Heart left ventricle (tissue), 13 donors: ENCODE data around the gene CXCR5.

Experiments used
- POLR2A ChIP-seq, 2 donors: fragments of 450-650 bp; IDR thresholded peaks; one replicate each; pipeline ENCODE4 v1.6.1; 2017; ENCODE audit warnings: antibody characterized with exemption in 2 of 2, mild to moderate bottlenecking in 2 of 2, moderate library complexity in 2 of 2
- TF ChIP-seq, protein P1 (sequence below), 12 donors: fragments of 200-600 bp; sonication (generic) in 4 of 12; IDR thresholded peaks; one replicate each; pipeline versions ENCODE4 v1.5.0 to v1.8.0; 2018 to 2022; ENCODE audit warnings: antibody characterized with exemption in 12 of 12, mild to moderate bottlenecking in 5 of 12
- donor health status: ischemic (EF 13 %, LVEDD 7.1; RV severe dilation, severe dysfunction).
- donor health status: DM: no; HTN: yes; CAD: no.
- donor health status: DM: no; HTN: no; CAD: no.
- donor health status: ischemic (EF 25% LVEDD 6.9; RV normal size, moderate dysfunction).
- donor health status: ischemic (EF 25% LVEDD 5.7; RV mildly dilated, moderate dysfunction).
- donor health status: ischemic (EF 35%, LVEDD 5.7; RV mildly dilated, moderate dysfunction).
- donor health status: nonischemic (EF 11% LVEDD 7.7; RV severe dilation, severe dysfunction).
- donor health status: DM: yes; HTN: yes; CAD: no.
- donor health status: PGD.
- donor health status: ischemic (EF 29% LVEDD 5.4; RV normal size, mild dysfunction).
- donor health status: nonischemic (EF 23%, LVEDD 6.1; RV moderate dilation, normal function).

DNA sequence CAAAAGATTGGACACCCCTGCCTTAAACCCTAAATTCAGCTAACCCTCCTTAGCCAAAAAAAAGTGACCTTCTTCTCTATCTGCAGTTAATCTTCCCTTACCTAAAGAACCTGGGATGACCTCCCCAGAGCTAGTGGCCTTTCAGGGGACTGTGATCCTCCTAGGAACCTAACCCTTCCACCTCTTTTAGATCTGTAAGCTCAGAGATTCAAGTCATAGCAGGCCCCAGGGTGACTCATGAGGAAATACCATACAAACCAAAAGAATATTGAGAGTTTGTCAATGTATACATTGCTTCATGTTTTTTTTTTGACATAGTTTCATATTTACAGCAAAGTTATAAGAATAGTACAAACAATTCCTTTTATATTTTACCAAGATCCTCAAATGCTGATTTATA, 38.3 kb upstream of the CXCR5 start:
- TF ChIP-seq, protein P1, sequence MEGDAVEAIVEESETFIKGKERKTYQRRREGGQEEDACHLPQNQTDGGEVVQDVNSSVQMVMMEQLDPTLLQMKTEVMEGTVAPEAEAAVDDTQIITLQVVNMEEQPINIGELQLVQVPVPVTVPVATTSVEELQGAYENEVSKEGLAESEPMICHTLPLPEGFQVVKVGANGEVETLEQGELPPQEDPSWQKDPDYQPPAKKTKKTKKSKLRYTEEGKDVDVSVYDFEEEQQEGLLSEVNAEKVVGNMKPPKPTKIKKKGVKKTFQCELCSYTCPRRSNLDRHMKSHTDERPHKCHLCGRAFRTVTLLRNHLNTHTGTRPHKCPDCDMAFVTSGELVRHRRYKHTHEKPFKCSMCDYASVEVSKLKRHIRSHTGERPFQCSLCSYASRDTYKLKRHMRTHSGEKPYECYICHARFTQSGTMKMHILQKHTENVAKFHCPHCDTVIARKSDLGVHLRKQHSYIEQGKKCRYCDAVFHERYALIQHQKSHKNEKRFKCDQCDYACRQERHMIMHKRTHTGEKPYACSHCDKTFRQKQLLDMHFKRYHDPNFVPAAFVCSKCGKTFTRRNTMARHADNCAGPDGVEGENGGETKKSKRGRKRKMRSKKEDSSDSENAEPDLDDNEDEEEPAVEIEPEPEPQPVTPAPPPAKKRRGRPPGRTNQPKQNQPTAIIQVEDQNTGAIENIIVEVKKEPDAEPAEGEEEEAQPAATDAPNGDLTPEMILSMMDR (IDR thresholded peaks at IDR 0.05) = no peak
- no peak for TF ChIP-seq POLR2A (IDR thresholded peaks at IDR 0.05)
